Testis (tissue), 2 donors: ENCODE measurements around the gene TMEM260.

ENCODE experiments used
- POLR2A ChIP-seq: fragments of 450-650 bp; IDR thresholded peaks from one replicate; pipeline ENCODE4 v1.6.1; 2017; ENCODE audit warnings: antibody characterized with exemption, mild to moderate bottlenecking, moderate library complexity
- TF ChIP-seq, protein P1 (sequence below), 3 experiments: fragments of 450-650 bp in 2 of 3; fragments of 200-600 bp in 1 of 3; sonication (generic) in 1 of 3; IDR thresholded peaks; one replicate each; pipeline ENCODE4 v1.5.1; 2016 to 2019; ENCODE audit warnings: antibody characterized with exemption in 3 of 3, mild to moderate bottlenecking in 2 of 3, moderate library complexity in 1 of 3

DNA sequence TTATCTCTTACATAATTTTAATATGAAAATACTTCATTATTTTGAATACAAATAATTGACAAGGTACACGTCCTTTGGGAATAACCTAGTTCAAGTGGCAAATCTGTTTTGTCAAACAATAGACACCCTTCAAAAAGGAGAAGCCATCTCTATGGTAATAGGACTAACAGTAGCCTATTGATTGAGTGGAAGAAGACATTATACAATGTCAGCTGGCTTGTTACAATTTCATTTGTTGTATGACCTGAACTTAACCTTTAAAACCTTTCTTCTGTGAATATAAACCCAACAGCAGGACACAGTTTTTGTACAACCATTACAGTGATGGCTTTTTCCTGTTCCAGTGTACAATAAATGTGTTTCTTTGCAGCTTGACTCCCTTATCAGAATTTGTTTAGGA, 8.1 kb downstream of the TMEM260 start:
- TF ChIP-seq, protein P1, sequence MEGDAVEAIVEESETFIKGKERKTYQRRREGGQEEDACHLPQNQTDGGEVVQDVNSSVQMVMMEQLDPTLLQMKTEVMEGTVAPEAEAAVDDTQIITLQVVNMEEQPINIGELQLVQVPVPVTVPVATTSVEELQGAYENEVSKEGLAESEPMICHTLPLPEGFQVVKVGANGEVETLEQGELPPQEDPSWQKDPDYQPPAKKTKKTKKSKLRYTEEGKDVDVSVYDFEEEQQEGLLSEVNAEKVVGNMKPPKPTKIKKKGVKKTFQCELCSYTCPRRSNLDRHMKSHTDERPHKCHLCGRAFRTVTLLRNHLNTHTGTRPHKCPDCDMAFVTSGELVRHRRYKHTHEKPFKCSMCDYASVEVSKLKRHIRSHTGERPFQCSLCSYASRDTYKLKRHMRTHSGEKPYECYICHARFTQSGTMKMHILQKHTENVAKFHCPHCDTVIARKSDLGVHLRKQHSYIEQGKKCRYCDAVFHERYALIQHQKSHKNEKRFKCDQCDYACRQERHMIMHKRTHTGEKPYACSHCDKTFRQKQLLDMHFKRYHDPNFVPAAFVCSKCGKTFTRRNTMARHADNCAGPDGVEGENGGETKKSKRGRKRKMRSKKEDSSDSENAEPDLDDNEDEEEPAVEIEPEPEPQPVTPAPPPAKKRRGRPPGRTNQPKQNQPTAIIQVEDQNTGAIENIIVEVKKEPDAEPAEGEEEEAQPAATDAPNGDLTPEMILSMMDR (IDR thresholded peaks at IDR 0.05): no peak
- TF ChIP-seq POLR2A: no peak
